Left lung (tissue), 10 donors: ENCODE results near the gene GRXCR2. TPM values are rescaled to one million over a fixed set of nuclear protein-coding genes. Genes with fewer than 3 reads are reported as not detected.

Source experiments
- ATAC-seq: fragments of 200-7000 bp; cut with Tn5 transposase; one replicate; pipeline ENCODE4 v1.9.1; 2020; ENCODE audit warnings: moderate library complexity
- DNase-seq, 4 donors: peaks; one replicate each; pipeline ENCODE4 v3.0.0-alpha.2; 2013 to 2020
- H3K27ac ChIP-seq, 2 donors: fragments of 200-600 bp; sonication (generic) in 1 of 2; one replicate each; pipeline versions ENCODE4 v1.5.0 to v1.8.0; 2020 to 2021
- H3K27me3 ChIP-seq, 2 donors: fragments of 200-600 bp; sonication (generic) in 1 of 2; one replicate each; pipeline versions ENCODE4 v1.5.0 to v1.8.0; 2020 to 2021
- H3K36me3 ChIP-seq, 2 donors: fragments of 200-600 bp; sonication (generic) in 1 of 2; one replicate each; pipeline versions ENCODE4 v1.5.0 to v1.8.0; 2020 to 2021
- H3K4me1 ChIP-seq, 2 donors: fragments of 200-600 bp; one replicate each; pipeline ENCODE4 v1.8.0; 2021
- H3K4me3 ChIP-seq, 2 donors: fragments of 200-600 bp; sonication (generic) in 1 of 2; one replicate each; pipeline versions ENCODE4 v1.5.0 to v1.8.0; 2020 to 2021; ENCODE audit warnings: mild to moderate bottlenecking in 1 of 2
- H3K9me3 ChIP-seq, 2 donors: fragments of 200-600 bp; sonication (generic) in 1 of 2; one replicate each; pipeline versions ENCODE4 v1.5.0 to v1.8.0; 2020 to 2021
- intact Hi-C, 2 donors: fragments of 100-400 bp; cut with DNase I; formaldehyde crosslinking; loops; one replicate each; pipeline versions ENCODE4 v1.11.2 to v1.14.2; 2022
- polyA plus RNA-seq, 6 donors: library from polyadenylated mRNA; unstranded; fragments of 120-200 nt; gene quantifications; one replicate each; pipeline ENCODE4 v1.2.1, GENCODE V29; 2013; ENCODE audit not compliant: insufficient read length in 6 of 6
- total RNA-seq, 2 donors: library from RNA; stranded (reverse); fragmentation: NEBNext Ultra II Directional; extraction: Animal tissue kit (Norgen Biotek cat#: 25700); gene quantifications; one replicate each; pipeline ENCODE4 v1.2.1, GENCODE V29; 2021
- TF ChIP-seq, protein P1 (sequence below), 2 donors: fragments of 200-600 bp; sonication (generic) in 1 of 2; IDR thresholded peaks; one replicate each; pipeline versions ENCODE4 v1.5.0 to v1.8.0; 2021; ENCODE audit warnings: antibody characterized with exemption in 2 of 2
- donor health status: DM: no; HTN: yes; CAD: no.
- donor health status: DM: no; HTN: no; CAD: no.

Gene GRXCR2
- total and polyA plus RNA-seq, 8 donors: not detected

GRCh38 chr5:145825751-145826180 lies 47.0 kb downstream of the GRXCR2 start:
- peaks cover 5 to 8% of the 10 kb centered on the region in 2 donors for H3K4me1 ChIP-seq
- H3K9me3 ChIP-seq: no peaks in the 10 kb centered on the region
- TF ChIP-seq, protein P1, sequence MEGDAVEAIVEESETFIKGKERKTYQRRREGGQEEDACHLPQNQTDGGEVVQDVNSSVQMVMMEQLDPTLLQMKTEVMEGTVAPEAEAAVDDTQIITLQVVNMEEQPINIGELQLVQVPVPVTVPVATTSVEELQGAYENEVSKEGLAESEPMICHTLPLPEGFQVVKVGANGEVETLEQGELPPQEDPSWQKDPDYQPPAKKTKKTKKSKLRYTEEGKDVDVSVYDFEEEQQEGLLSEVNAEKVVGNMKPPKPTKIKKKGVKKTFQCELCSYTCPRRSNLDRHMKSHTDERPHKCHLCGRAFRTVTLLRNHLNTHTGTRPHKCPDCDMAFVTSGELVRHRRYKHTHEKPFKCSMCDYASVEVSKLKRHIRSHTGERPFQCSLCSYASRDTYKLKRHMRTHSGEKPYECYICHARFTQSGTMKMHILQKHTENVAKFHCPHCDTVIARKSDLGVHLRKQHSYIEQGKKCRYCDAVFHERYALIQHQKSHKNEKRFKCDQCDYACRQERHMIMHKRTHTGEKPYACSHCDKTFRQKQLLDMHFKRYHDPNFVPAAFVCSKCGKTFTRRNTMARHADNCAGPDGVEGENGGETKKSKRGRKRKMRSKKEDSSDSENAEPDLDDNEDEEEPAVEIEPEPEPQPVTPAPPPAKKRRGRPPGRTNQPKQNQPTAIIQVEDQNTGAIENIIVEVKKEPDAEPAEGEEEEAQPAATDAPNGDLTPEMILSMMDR (IDR thresholded peaks at IDR 0.05): peak; percentile 43 to 62
- H3K4me3 ChIP-seq: no peak overlapping the region
- H3K27ac ChIP-seq: no peak overlapping the region
- no peaks in the 10 kb centered on the region for H3K36me3 ChIP-seq
- H3K27me3 ChIP-seq: no peaks in the 10 kb centered on the region
- DNase-seq (peak in 2 of 4 donors; percentile 53 to 63), ATAC-seq (peak; percentile 68)
- intact Hi-C loops: loop anchor here in 1 of 2 donors (10.0 kb wide), 1 partner anchor 131 kb away; no protein-coding TSS in a partner anchor

DNA sequence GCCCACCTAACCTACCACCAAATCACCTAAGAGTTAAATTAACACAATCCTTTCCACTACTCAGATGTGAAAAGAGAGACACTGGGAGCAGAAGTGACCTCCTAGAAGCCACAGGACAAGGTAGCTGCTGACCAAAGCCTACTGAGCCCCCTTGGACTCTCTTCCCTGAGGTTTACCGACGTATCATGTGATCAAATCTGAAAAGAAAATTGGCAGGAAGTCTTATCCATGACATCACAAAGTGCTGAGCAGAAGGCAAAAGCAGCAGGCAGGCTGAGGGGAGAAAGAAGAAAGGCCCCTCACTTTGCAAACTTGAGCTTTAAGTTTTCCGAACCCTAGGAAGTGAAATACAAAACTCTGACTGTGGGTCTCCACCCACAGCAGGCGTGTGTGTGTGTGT lies 48.8 kb downstream of the GRXCR2 start:
- Histone ChIP-seq H3K4me3 (no peak overlapping the region), H3K27ac (no peak overlapping the region), H3K36me3 (no peaks in the 10 kb centered on the region), H3K4me1 (peaks cover 0 to 7% of the 10 kb centered on the region in 2 donors), H3K27me3 (no peaks in the 10 kb centered on the region), H3K9me3 (no peaks in the 10 kb centered on the region)
- intact Hi-C loops: loop anchor here in 1 of 2 donors (10.0 kb wide), 1 partner anchor 129 kb away; no protein-coding TSS in a partner anchor
- DNase-seq (no peak), ATAC-seq (no peak)
- TF ChIP-seq, protein P1 (IDR thresholded peaks at IDR 0.05): no peak

- H3K4me1 ChIP-seq: peaks cover 0 to 3% of the 10 kb centered on the region in 2 donors
- no peaks in the 10 kb centered on the region for H3K27me3 ChIP-seq
- intact Hi-C loops: no loop called here
- H3K9me3 ChIP-seq: no peaks in the 10 kb centered on the region
- DNase-seq: no peak
- TF ChIP-seq, protein P1 (IDR thresholded peaks at IDR 0.05): no peak
- no peak overlapping the region for H3K27ac ChIP-seq
- no peaks in the 10 kb centered on the region for H3K36me3 ChIP-seq
- ATAC-seq: no peak
- no peak overlapping the region for H3K4me3 ChIP-seq
These were observed 54.2 kb downstream of the GRXCR2 start for GRCh38 chr5:145818604-145819003.

DNA sequence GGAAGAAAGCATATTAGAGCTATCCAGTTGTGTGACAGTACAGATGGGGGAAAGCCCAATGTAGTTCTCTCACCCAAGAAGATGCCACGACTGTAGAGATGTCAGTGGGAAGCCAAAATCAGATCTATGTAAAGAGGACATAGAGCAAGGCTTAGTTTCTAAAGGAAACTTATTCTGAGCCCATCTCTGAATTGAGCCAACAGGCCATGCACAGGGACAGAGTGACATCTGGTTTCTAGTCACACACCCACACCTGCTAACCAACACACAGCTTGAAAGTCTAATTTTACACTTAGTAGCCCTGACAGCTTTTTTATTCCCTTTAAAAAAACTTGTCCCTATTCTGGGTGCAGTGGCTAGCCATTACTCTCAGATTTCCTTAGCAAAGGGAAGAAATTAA lies 59.9 kb downstream of the GRXCR2 start:
- TF ChIP-seq, protein P1 (IDR thresholded peaks at IDR 0.05): no peak

GRCh38 chr5:145811834-145812625 lies 60.8 kb downstream of the GRXCR2 start:
- Histone ChIP-seq H3K27me3 (no peaks in the 10 kb centered on the region), H3K4me3 (no peak overlapping the region), H3K9me3 (no peaks in the 10 kb centered on the region), H3K4me1 (no peaks in the 10 kb centered on the region), H3K36me3 (no peaks in the 10 kb centered on the region), H3K27ac (no peak overlapping the region)
- DNase-seq (peak in 1 of 4 donors; percentile 41), ATAC-seq (peak; percentile 59)
- intact Hi-C loops: no loop called here
- TF ChIP-seq, protein P1 (IDR thresholded peaks at IDR 0.05): no peak

More for the DNA sequence above, 59.9 kb downstream of the GRXCR2 start:
- Histone ChIP-seq H3K4me1 (no peaks in the 10 kb centered on the region), H3K27ac (no peak overlapping the region), H3K9me3 (no peaks in the 10 kb centered on the region), H3K36me3 (no peaks in the 10 kb centered on the region), H3K27me3 (no peaks in the 10 kb centered on the region), H3K4me3 (no peak overlapping the region)
- intact Hi-C loops: no loop called here
- ATAC-seq: no peak
- DNase-seq: no peak
